WTC11 (cell line): ENCODE results near the gene SFMBT1. TPM values are rescaled to one million over a fixed set of nuclear protein-coding genes. Genes with fewer than 3 reads are reported as not detected.

Source experiments
- ATAC-seq: fragments of 200-7000 bp; cut with Tn5 transposase; 2 replicates; pipeline ENCODE4 v1.10.0; 2021; ENCODE audit warnings: mild to moderate bottlenecking, moderate library complexity
- CTCF ChIA-PET: fragments of 300-600 bp; sonication (Branson Sonifier 250); formaldehyde crosslinking; loops from one replicate; lab custom pipeline; 2021; ENCODE audit warnings: antibody characterized with exemption; lab: Charles Lee
- POLR2A ChIA-PET: fragments of 350-600 bp; sonication (Branson Sonifier 250); formaldehyde crosslinking; loops from one replicate; lab custom pipeline; 2021; ENCODE audit warnings: antibody characterized with exemption; lab: Charles Lee
- DNase-seq: peaks from one replicate; pipeline ENCODE4 v3.0.0; 2021; ENCODE audit warnings: low spot score
- H3K27ac Mint-ChIP-seq: 2 replicates; pipeline ENCODE4 v1.8.0; 2021; ENCODE audit warnings: mixed read lengths
- H3K27me3 Mint-ChIP-seq: 2 replicates; pipeline ENCODE4 v1.8.0; 2021; ENCODE audit warnings: low read depth, mild to moderate bottlenecking, moderate library complexity, mixed read lengths
- H3K36me3 Mint-ChIP-seq: 2 replicates; pipeline ENCODE4 v1.8.0; 2021; ENCODE audit warnings: mixed read lengths
- H3K4me1 Mint-ChIP-seq: 2 replicates; pipeline ENCODE4 v1.8.0; 2022; ENCODE audit warnings: mixed read lengths
- H3K4me3 Mint-ChIP-seq: 2 replicates; pipeline ENCODE4 v1.8.0; 2021; ENCODE audit warnings: mild to moderate bottlenecking, moderate library complexity, mixed read lengths
- H3K9me3 Mint-ChIP-seq: 2 replicates; pipeline ENCODE4 v1.8.0; 2021; ENCODE audit warnings: mixed read lengths
- EMX1 ChIP-seq: fragments of 250-450 bp; sonication (Bioruptor Pico); IDR thresholded peaks from 2 replicates; pipeline ENCODE4 v1.8.0; 2021; ENCODE audit warnings: mild to moderate bottlenecking
- FOXJ3 ChIP-seq: sonication (generic); formaldehyde crosslinking; IDR thresholded peaks from 2 replicates; pipeline ENCODE4 v1.9.0; 2021; ENCODE audit warnings: missing genetic modification reagents, mild to moderate bottlenecking, borderline replicate concordance
- FOXK1 ChIP-seq: sonication (generic); formaldehyde crosslinking; IDR thresholded peaks from 2 replicates; pipeline ENCODE4 v1.8.0; 2022; ENCODE audit warnings: mild to moderate bottlenecking, moderate library complexity, missing genetic modification reagents
- JAZF1 ChIP-seq: fragments of 250-450 bp; sonication (Bioruptor Pico); IDR thresholded peaks from 2 replicates; pipeline ENCODE4 v1.9.0; 2021; ENCODE audit warnings: moderate library complexity, mild to moderate bottlenecking, inconsistent platforms
- KAT7 ChIP-seq: sonication (generic); formaldehyde crosslinking; IDR thresholded peaks from 2 replicates; pipeline ENCODE4 v1.8.1; 2023; ENCODE audit warnings: missing genetic modification reagents, mild to moderate bottlenecking, borderline replicate concordance
- NFYB ChIP-seq: sonication (generic); formaldehyde crosslinking; conservative IDR thresholded peaks from 2 replicates; pipeline ENCODE4 v1.8.0; 2022; ENCODE audit warnings: low read depth, missing genetic modification reagents
- NR1H2 ChIP-seq: sonication (generic); formaldehyde crosslinking; IDR thresholded peaks from 2 replicates; pipeline ENCODE4 v1.9.0; 2021; ENCODE audit warnings: mild to moderate bottlenecking, moderate library complexity, missing genetic modification reagents
- SMAD3 ChIP-seq: sonication (generic); formaldehyde crosslinking; IDR thresholded peaks from 2 replicates; pipeline ENCODE4 v1.8.0; 2022; ENCODE audit warnings: missing genetic modification reagents, mild to moderate bottlenecking, borderline replicate concordance
- TCF7 ChIP-seq: sonication (generic); formaldehyde crosslinking; IDR thresholded peaks from 2 replicates; pipeline ENCODE4 v1.8.0; 2022; ENCODE audit warnings: mild to moderate bottlenecking, low read depth, missing genetic modification reagents, moderate library complexity
- TEAD1 ChIP-seq: sonication (generic); formaldehyde crosslinking; IDR thresholded peaks from 2 replicates; pipeline ENCODE4 v1.8.0; 2022; ENCODE audit warnings: mild to moderate bottlenecking, missing genetic modification reagents
- total RNA-seq: library from RNA; stranded (reverse); gene quantifications from 3 replicates; pipeline ENCODE4 v1.2.3, GENCODE V29; 2021
- TF ChIP-seq, protein P1 (sequence below): sonication (generic); formaldehyde crosslinking; IDR thresholded peaks from 2 replicates; pipeline ENCODE4 v1.8.0; 2022; ENCODE audit warnings: mild to moderate bottlenecking, missing genetic modification reagents
- TF ChIP-seq, protein P2 (sequence below): sonication (generic); formaldehyde crosslinking; IDR thresholded peaks from 2 replicates; pipeline ENCODE4 v1.8.0; 2023; ENCODE audit warnings: missing genetic modification reagents, mild to moderate bottlenecking, borderline replicate concordance
- TF ChIP-seq, protein P3 (sequence below): fragments of 250-450 bp; sonication (Bioruptor Pico); IDR thresholded peaks from 2 replicates; pipeline ENCODE4 v2.1.2; 2022; ENCODE audit warnings: mild to moderate bottlenecking, moderate library complexity
- TF ChIP-seq, protein P4 (sequence below): sonication (generic); formaldehyde crosslinking; IDR thresholded peaks from 2 replicates; pipeline ENCODE4 v1.8.1; 2022; ENCODE audit warnings: low read depth, mild to moderate bottlenecking, moderate library complexity, missing genetic modification reagents, borderline replicate concordance
- TF ChIP-seq, protein P5 (sequence below): fragments of 250-450 bp; sonication (Bioruptor Pico); IDR thresholded peaks from 2 replicates; pipeline ENCODE4 v1.9.0; 2021; ENCODE audit warnings: mild to moderate bottlenecking

SFMBT1 gene
- total RNA-seq, 1 experiment from 2014 or later, result 20.9 TPM

DNA sequence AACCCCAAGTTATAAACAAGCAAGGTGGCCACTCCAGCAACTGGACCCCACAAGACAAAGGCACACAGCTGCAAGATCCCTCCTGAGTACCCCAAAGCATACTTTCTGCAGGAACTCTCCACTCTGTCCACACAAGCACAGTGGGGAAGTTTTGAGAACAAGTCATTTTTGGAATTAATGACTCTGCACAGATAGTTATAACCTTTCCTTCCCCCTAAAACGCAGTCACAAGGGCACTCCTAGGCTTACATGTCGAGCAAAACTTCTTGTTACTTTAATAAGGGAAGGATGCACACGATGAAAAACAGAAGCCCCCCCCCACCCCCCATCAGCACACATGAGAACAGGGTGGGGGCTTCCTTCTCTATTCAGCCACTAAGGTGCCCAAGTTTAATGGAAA lies 149.7 kb downstream of the SFMBT1 start (continued):
- no peak for TF ChIP-seq TCF7 (CRISPR knock-in tag)
- TF ChIP-seq, protein P1, sequence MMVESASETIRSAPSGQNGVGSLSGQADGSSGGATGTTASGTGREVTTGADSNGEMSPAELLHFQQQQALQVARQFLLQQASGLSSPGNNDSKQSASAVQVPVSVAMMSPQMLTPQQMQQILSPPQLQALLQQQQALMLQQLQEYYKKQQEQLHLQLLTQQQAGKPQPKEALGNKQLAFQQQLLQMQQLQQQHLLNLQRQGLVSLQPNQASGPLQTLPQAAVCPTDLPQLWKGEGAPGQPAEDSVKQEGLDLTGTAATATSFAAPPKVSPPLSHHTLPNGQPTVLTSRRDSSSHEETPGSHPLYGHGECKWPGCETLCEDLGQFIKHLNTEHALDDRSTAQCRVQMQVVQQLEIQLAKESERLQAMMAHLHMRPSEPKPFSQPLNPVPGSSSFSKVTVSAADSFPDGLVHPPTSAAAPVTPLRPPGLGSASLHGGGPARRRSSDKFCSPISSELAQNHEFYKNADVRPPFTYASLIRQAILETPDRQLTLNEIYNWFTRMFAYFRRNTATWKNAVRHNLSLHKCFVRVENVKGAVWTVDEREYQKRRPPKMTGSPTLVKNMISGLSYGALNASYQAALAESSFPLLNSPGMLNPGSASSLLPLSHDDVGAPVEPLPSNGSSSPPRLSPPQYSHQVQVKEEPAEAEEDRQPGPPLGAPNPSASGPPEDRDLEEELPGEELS, result no peak
- TF ChIP-seq, protein P2, sequence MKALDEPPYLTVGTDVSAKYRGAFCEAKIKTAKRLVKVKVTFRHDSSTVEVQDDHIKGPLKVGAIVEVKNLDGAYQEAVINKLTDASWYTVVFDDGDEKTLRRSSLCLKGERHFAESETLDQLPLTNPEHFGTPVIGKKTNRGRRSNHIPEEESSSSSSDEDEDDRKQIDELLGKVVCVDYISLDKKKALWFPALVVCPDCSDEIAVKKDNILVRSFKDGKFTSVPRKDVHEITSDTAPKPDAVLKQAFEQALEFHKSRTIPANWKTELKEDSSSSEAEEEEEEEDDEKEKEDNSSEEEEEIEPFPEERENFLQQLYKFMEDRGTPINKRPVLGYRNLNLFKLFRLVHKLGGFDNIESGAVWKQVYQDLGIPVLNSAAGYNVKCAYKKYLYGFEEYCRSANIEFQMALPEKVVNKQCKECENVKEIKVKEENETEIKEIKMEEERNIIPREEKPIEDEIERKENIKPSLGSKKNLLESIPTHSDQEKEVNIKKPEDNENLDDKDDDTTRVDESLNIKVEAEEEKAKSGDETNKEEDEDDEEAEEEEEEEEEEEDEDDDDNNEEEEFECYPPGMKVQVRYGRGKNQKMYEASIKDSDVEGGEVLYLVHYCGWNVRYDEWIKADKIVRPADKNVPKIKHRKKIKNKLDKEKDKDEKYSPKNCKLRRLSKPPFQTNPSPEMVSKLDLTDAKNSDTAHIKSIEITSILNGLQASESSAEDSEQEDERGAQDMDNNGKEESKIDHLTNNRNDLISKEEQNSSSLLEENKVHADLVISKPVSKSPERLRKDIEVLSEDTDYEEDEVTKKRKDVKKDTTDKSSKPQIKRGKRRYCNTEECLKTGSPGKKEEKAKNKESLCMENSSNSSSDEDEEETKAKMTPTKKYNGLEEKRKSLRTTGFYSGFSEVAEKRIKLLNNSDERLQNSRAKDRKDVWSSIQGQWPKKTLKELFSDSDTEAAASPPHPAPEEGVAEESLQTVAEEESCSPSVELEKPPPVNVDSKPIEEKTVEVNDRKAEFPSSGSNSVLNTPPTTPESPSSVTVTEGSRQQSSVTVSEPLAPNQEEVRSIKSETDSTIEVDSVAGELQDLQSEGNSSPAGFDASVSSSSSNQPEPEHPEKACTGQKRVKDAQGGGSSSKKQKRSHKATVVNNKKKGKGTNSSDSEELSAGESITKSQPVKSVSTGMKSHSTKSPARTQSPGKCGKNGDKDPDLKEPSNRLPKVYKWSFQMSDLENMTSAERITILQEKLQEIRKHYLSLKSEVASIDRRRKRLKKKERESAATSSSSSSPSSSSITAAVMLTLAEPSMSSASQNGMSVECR, result no peak
- TF ChIP-seq, protein P3, sequence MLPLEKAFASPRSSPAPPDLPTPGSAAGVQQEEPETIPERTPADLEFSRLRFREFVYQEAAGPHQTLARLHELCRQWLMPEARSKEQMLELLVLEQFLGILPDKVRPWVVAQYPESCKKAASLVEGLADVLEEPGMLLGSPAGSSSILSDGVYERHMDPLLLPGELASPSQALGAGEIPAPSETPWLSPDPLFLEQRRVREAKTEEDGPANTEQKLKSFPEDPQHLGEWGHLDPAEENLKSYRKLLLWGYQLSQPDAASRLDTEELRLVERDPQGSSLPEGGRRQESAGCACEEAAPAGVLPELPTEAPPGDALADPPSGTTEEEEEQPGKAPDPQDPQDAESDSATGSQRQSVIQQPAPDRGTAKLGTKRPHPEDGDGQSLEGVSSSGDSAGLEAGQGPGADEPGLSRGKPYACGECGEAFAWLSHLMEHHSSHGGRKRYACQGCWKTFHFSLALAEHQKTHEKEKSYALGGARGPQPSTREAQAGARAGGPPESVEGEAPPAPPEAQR, result no peak
- TF ChIP-seq FOXK1 (CRISPR knock-in tag), result no peak
- TF ChIP-seq FOXJ3 (CRISPR knock-in tag), result no peak

DNA sequence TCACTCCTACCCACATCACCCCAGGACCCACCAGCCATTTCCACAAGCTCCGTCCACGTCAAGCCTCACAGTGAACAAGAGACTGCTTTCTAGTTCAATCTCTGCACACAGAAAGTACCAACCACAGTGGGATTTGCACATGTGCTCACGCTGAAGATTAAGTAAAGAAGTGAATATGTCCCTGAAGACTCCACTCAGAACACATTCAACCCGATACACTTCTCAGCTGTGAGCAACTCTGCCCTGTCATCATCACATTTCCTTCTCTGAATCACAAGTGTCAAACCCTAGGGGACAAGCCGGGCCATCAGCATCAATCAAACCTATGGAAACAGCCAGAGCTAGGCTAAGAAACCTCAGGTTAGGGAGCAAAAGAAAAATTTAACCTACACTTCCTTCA lies 150.5 kb downstream of the SFMBT1 start:
- ATAC-seq, result no peak
- TF ChIP-seq NFYB (CRISPR knock-in tag), result no peak
- no peak for TF ChIP-seq SMAD3 (CRISPR knock-in tag)
- TF ChIP-seq, protein P4, sequence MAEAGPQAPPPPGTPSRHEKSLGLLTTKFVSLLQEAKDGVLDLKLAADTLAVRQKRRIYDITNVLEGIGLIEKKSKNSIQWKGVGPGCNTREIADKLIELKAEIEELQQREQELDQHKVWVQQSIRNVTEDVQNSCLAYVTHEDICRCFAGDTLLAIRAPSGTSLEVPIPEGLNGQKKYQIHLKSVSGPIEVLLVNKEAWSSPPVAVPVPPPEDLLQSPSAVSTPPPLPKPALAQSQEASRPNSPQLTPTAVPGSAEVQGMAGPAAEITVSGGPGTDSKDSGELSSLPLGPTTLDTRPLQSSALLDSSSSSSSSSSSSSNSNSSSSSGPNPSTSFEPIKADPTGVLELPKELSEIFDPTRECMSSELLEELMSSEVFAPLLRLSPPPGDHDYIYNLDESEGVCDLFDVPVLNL, result no peak
- no peak for TF ChIP-seq NR1H2 (CRISPR knock-in tag)
- TF ChIP-seq, all 79 proteins: peak for 0

DNA sequence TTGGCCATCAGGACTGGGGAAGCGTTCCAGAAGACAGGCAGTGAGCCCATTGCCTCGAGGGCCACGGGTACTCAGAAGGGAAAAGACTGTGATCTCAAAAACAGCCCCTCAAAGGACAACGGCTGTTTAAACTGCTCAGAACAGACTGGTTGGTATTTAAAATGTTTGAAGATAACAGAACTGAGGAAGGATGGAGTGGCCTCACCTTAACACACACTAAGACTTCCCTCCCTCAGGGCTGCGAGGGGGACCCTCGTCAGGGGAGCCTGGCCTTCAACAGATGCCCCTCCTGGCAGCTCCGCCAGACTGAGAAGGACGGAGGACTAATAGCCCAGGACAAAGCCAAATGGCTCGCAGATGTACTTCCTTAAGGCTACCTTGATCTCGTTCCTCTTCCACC lies 151.1 kb downstream of the SFMBT1 start:
- H3K4me1 Mint-ChIP-seq, result peaks cover 15% of the 10 kb centered on the region
- H3K4me3 Mint-ChIP-seq, result no peak overlapping the region
- ChIA-PET CTCF (interaction anchor here (0.9 to 3.3 kb wide), 2 partner anchors 15 to 74 kb away, joined by 3 to 19 read pairs; no protein-coding TSS in a partner anchor), POLR2A (no interaction called here)
- H3K27me3 Mint-ChIP-seq, result peaks cover 2% of the 10 kb centered on the region; the same call in 1 of the 2 replicates
- H3K9me3 Mint-ChIP-seq, result no peaks in the 10 kb centered on the region
- ATAC-seq (no peak), DNase-seq (no peak)
- no peak for TF ChIP-seq JAZF1 (CRISPR knock-in tag)
- no peak overlapping the region for H3K27ac Mint-ChIP-seq
- no peaks in the 10 kb centered on the region for H3K36me3 Mint-ChIP-seq

More for the DNA sequence above, 150.5 kb downstream of the SFMBT1 start:
- CTCF ChIA-PET, result interaction anchor here (0.9 to 3.3 kb wide), 2 partner anchors 16 to 75 kb away, joined by 3 to 19 read pairs; no protein-coding TSS in a partner anchor
- no peak for DNase-seq
- H3K9me3 Mint-ChIP-seq, result no peaks in the 10 kb centered on the region
- H3K27me3 Mint-ChIP-seq, result peaks cover 2% of the 10 kb centered on the region; the same call in 1 of the 2 replicates
- no peak overlapping the region for H3K27ac Mint-ChIP-seq
- H3K4me1 Mint-ChIP-seq, result peaks cover 17% of the 10 kb centered on the region
- POLR2A ChIA-PET, result no interaction called here
- peak overlapping the region; percentile 90 for H3K4me3 Mint-ChIP-seq
- H3K36me3 Mint-ChIP-seq, result no peaks in the 10 kb centered on the region

DNA sequence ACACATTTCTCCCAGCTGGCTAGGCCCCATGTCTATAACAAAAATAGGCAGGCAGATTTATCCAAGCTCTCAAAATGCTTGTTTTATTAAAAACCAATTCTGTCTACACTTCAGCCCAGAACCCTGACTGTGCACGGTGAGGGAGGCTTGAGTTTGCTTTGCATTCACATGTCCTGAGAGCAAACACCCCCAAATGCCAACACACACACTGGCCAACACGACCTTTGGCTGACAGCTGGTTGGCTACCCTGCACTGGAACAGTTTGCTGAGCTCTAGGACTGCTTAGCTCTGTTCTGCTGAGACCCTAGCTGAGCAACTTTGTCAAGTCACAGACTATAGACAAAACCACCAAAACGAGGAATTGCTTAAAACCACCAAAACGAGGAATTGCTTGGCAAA lies 152.2 kb downstream of the SFMBT1 start:
- Mint-ChIP-seq H3K27me3 (peaks cover under 1% of the 10 kb centered on the region; the same call in 1 of the 2 replicates), H3K4me1 (peaks cover 15% of the 10 kb centered on the region), H3K9me3 (no peaks in the 10 kb centered on the region), H3K27ac (no peak overlapping the region), H3K36me3 (no peaks in the 10 kb centered on the region), H3K4me3 (no peak overlapping the region)
- TF ChIP-seq KAT7 (CRISPR knock-in tag), result no peak
- no peak for TF ChIP-seq TEAD1
- TF ChIP-seq, protein P1, result no peak
- TF ChIP-seq, protein P5, sequence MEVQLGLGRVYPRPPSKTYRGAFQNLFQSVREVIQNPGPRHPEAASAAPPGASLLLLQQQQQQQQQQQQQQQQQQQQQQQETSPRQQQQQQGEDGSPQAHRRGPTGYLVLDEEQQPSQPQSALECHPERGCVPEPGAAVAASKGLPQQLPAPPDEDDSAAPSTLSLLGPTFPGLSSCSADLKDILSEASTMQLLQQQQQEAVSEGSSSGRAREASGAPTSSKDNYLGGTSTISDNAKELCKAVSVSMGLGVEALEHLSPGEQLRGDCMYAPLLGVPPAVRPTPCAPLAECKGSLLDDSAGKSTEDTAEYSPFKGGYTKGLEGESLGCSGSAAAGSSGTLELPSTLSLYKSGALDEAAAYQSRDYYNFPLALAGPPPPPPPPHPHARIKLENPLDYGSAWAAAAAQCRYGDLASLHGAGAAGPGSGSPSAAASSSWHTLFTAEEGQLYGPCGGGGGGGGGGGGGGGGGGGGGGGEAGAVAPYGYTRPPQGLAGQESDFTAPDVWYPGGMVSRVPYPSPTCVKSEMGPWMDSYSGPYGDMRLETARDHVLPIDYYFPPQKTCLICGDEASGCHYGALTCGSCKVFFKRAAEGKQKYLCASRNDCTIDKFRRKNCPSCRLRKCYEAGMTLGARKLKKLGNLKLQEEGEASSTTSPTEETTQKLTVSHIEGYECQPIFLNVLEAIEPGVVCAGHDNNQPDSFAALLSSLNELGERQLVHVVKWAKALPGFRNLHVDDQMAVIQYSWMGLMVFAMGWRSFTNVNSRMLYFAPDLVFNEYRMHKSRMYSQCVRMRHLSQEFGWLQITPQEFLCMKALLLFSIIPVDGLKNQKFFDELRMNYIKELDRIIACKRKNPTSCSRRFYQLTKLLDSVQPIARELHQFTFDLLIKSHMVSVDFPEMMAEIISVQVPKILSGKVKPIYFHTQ (CRISPR knock-in tag), result no peak
- TF ChIP-seq EMX1 (CRISPR knock-in tag), result no peak
- POLR2A ChIA-PET, result no interaction called here
- DNase-seq (no peak), ATAC-seq (no peak)
- CTCF ChIA-PET, result interaction anchor here (0.5 to 0.8 kb wide), 2 partner anchors 15 to 92 kb away, joined by 3 read pairs; no protein-coding TSS in a partner anchor
